NAMALWA (cell line): ENCODE data around the gene PCNX4.
"Not testable (repeated sequence)": the region's sequence is repeated elsewhere in the genome, so short reads cannot be mapped to it uniquely, and the experiment has no call there.

ENCODE experiments used
- DNase-seq: peaks from one replicate; pipeline ENCODE4 v3.0.0-alpha.2; 2015; ENCODE audit warnings: low spot score

PCNX4 gene

GRCh38 chr14:60091550-60092525 lies at the start of gene PCNX4:
PCNX4 (plus strand) TSS chr14:60091923; CDS start chr14:60107639, 15,716 bp downstream.
- DNase-seq, result peak; percentile 95

GRCh38 chr14:60047976-60048375 lies 43.7 kb upstream of the PCNX4 start:
- DNase-seq, result not testable (repeated sequence)

DNA sequence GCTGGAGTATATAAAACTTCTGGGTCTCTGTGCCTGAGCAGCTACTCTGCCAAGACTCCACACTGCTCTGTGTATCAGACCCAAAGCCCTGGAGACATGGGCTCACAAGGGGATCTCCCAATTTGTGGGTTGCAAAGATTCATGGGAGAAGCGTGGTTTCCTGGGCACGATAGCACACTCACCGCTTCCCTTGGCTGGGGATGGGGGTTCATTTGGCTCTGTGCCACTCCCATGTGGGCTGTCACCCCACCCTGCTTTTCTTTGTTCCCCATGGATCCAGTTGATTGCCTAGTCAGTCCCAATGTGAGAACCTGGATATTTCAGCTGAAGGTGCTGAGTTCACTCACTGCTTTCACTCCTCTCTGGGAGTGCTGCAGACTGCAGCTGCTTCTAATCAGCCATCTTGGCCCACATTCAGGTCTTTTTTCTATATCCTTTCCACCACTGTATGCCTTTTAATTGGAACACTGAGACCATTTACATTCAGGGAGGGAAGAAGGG lies 40.0 kb upstream of the PCNX4 start:
- DNase-seq, result no peak

- DNase-seq, result no peak
Observed at GRCh38 chr14:60058087-60058486, 33.6 kb upstream of the PCNX4 start.

DNA sequence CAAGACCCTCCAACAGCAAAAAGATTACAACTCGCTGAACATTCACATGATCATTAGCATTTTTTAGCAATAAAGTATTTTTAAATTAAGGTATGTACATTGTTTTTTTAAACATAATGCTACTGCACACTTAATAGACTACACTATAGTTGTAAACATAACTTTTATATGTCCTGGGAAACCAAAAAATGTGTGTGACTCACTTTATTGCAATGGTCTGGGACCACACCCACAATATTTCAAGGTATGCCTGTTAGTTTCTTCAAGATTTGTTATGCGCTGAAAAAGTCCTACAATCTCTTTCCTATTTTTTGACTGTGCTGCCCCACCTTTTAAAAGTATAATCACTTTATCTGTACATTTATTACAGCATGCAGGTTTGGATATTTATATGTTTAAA lies 30.4 kb upstream of the PCNX4 start:
- DNase-seq, result no peak

DNA sequence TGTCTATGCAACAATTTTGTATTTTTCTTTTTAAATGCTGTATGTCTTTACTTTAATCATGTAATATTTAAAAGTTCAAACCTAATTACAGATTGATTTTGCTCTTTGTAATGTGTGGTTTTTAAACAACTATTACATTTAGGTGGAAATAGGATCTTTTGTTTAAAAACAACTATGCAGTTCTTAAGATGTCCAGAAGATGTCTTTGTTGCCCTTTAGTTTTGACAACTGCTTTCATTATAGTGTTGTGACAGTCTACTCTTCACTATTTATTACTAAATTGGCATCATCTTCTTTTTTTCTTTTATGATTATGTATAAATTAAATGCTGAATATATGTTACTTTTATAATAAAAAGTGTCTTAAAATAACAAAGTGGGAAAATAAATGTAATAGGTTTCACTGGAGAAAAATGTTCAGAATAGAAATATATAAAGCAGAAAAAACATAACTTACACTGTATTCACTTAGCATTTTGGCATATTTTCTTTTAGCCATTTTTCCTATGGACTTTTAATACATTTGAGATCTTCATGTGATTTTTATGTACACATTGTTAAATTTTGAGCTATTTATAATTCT lies 27.1 kb upstream of the PCNX4 start:
- DNase-seq, result peak; percentile 31

GRCh38 chr14:60067882-60068281 lies 23.8 kb upstream of the PCNX4 start:
- DNase-seq, result no peak

GRCh38 chr14:60079723-60080122 lies 12.0 kb upstream of the PCNX4 start:
- DNase-seq, result peak; percentile 9

GRCh38 chr14:60085085-60085484 lies 6.6 kb upstream of the PCNX4 start:
- DNase-seq, result no peak

DNA sequence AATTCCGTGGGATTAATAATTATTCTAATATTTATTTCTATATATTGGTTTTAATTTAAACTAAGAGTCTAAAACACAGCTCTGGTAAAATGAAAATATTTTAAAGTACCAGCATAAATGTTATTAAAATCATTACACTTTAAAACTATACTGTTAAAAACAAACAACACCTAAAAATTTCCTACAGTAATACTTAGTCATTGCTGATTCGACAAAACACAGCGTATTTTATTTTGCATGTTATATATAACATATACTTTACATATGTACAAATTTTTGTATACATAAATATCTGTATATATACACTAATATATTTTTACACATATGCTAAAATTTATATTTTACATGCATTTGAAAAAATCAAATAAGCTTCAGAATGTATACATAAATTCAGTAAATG lies 6.0 kb upstream of the PCNX4 start:
- DNase-seq, result no peak

GRCh38 chr14:60087668-60088067 lies 4.1 kb upstream of the PCNX4 start:
- no peak for DNase-seq

GRCh38 chr14:60089221-60089620 lies 2.5 kb upstream of the PCNX4 start:
- no peak for DNase-seq

GRCh38 chr14:60090864-60091519 lies 731 bp upstream of the PCNX4 start:
- DNase-seq, result peak; percentile 46

GRCh38 chr14:60092526-60092920 lies 800 bp downstream of the PCNX4 start:
- DNase-seq, result peak; percentile 57

- DNase-seq, result peak; percentile 7
Observed at GRCh38 chr14:60093080-60093479, 1.4 kb downstream of the PCNX4 start.

DNA sequence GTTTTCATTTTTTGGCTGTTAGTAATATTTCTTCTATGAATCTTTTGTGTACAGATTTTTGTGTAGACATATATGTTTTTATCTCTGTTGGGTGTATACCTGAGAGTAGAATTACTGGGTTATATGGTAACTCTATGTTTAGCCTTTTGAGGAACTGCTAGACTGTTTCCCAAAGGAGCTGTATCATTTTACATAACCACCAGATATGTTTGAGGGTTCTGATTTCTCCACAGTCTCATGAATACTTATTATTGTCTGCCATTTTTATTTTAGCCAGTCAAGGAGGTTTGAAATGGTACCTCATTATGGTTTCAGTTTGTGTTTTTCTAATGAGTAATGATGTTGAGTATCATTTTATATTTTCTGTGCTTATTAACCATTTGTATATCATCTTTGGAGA lies 1.9 kb downstream of the PCNX4 start:
- DNase-seq, result no peak

GRCh38 chr14:60094306-60094897 lies 2.7 kb downstream of the PCNX4 start:
- no peak for DNase-seq

DNA sequence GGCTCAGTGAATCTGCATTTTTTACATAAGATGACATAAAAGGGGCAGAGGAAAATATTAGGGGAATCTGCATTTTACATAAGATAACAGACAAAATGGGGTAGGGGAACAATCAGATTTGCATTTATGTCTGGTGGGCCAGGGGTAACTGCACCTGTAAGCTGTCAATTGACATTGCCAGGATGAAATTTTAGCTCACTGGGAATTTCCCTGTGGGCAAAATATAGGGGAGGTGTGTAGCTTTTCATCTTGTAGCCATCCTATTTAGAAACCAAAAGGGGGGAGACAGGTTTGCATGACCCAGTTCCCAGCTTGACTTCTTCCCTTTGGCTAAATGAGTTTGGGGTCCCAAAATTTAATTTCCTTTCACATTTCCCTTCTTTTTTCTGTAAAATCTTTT lies 3.5 kb downstream of the PCNX4 start:
- no peak for DNase-seq

GRCh38 chr14:60095781-60096450 lies 4.2 kb downstream of the PCNX4 start:
- no peak for DNase-seq

DNA sequence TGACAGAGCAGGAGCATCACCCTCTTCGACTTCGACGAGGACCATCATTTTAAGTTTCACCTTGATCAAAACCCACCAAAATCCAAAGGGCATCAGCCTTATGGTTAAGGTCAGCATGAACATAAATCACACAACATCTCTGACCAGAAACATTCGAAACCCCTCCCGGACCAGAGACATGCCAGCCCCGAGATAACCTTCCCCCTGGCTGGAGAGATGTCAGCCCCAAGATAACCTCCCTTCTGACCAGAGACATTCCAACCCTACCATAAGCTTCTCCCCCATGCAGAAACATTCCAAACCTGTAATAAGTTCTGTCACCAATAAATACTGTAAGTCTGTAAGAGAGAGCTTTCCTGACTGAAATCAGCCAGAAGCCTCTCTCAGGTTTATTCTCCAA lies 6.3 kb downstream of the PCNX4 start:
- no peak for DNase-seq

DNA sequence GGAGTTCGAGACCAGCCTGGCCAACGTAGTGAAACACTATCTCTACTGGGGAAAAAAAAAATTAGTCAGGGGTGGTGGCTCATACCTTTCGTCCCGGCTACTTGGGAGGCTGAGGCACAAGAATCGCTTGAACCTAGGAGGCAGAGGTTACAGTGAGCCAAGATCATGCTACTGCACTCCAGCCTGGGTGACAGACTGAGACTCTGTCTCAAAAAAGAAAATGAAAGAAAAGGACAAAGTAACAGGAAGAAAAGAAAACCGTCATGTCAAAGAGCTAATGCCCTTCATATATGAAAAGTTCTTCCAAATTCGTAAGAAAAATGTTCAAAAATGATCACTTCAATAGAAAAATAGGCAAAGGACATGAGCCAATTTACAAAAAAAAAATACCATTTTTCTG lies 8.1 kb downstream of the PCNX4 start:
- DNase-seq, result not testable (repeated sequence)

DNA sequence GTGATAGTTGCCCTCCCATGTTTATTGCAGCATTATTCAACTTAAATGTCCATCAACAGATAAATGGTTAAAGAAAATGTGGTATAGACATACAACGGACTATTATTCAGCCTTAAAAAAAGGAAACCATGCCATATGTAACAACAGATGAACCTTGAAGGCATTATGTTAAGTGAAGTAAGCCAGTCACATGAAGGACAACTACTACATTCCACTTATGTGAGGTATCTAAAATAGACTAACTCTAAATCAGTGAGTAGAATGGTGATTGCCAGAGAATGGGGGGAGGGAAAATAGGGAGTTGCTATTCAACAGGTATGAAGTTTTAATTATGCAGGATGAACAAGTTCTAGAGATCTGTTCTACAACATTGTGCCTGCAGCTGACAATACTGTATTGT lies 10.1 kb downstream of the PCNX4 start:
- DNase-seq, result no peak
